Activated T-helper 17 cell treated with anti-CD3 and anti-CD28 coated beads, Interleukin-2, amount 50 U/mL, for 72 hours (primary cell): Measurements from ENCODE around the gene REL. TPM values are rescaled to one million over a fixed set of nuclear protein-coding genes. Genes with fewer than 3 reads are reported as not detected.
"Not testable (repeated sequence)": the region's sequence is repeated elsewhere in the genome, so short reads cannot be mapped to it uniquely, and the experiment has no call there.

ENCODE experiments used
- ATAC-seq: fragments of 150-1000 bp; cut with Tn5 transposase; replicated peaks from 2 replicates; pipeline ENCODE4 v1.10.0; 2021; ENCODE audit warnings: mild to moderate bottlenecking, moderate library complexity
- H3K27ac Mint-ChIP-seq: one replicate; pipeline ENCODE4 v1.8.0; 2022; ENCODE audit warnings: mixed read lengths
- H3K27me3 Mint-ChIP-seq: one replicate; pipeline ENCODE4 v1.8.0; 2022; ENCODE audit warnings: mixed read lengths
- H3K36me3 Mint-ChIP-seq: one replicate; pipeline ENCODE4 v1.8.0; 2022; ENCODE audit warnings: low read depth, mild to moderate bottlenecking, mixed read lengths
- H3K4me1 Mint-ChIP-seq: one replicate; pipeline ENCODE4 v1.8.0; 2022; ENCODE audit warnings: mixed read lengths
- H3K4me3 Mint-ChIP-seq: one replicate; pipeline ENCODE4 v1.8.0; 2022; ENCODE audit warnings: mild to moderate bottlenecking, mixed read lengths
- H3K9me3 Mint-ChIP-seq: one replicate; pipeline ENCODE4 v1.8.0; 2022; ENCODE audit warnings: mixed read lengths
- total RNA-seq, 2 donors: library from RNA; stranded (reverse); gene quantifications; one replicate each; pipeline ENCODE4 v1.2.3, GENCODE V29; 2022

Gene REL
- total RNA-seq, 2 donors from 2014 or later = 13.9 to 60.1 TPM

- no peak overlapping the region for H3K27ac Mint-ChIP-seq
Measured at GRCh38 chr2:60855989-60856669, 25.2 kb upstream of the REL start.

GRCh38 chr2:60857056-60857455, 24.3 kb upstream of the REL start:
- peaks cover 4% of the 10 kb centered on the region for H3K9me3 Mint-ChIP-seq
- H3K27me3 Mint-ChIP-seq = peaks cover 4% of the 10 kb centered on the region
- H3K27ac Mint-ChIP-seq = no peak overlapping the region
- H3K4me3 Mint-ChIP-seq = no peak overlapping the region
- H3K36me3 Mint-ChIP-seq = no peaks in the 10 kb centered on the region
- peaks cover 5% of the 10 kb centered on the region for H3K4me1 Mint-ChIP-seq
- ATAC-seq = no peak

More at GRCh38 chr2:60855989-60856669, 25.2 kb upstream of the REL start:
- no peak overlapping the region for H3K4me3 Mint-ChIP-seq
- H3K9me3 Mint-ChIP-seq = no peaks in the 10 kb centered on the region
- no peaks in the 10 kb centered on the region for H3K27me3 Mint-ChIP-seq
- no peak for ATAC-seq
- H3K36me3 Mint-ChIP-seq = no peaks in the 10 kb centered on the region
- H3K4me1 Mint-ChIP-seq = no peaks in the 10 kb centered on the region

- H3K36me3 Mint-ChIP-seq = no peaks in the 10 kb centered on the region
- peaks cover 4% of the 10 kb centered on the region for H3K9me3 Mint-ChIP-seq
- no peak overlapping the region for H3K4me3 Mint-ChIP-seq
- H3K4me1 Mint-ChIP-seq = peaks cover 6% of the 10 kb centered on the region
- no peak overlapping the region for H3K27ac Mint-ChIP-seq
- peaks cover 4% of the 10 kb centered on the region for H3K27me3 Mint-ChIP-seq
- no peak for ATAC-seq
Measured at GRCh38 chr2:60858897-60859311, 22.5 kb upstream of the REL start.

- Mint-ChIP-seq H3K4me3 (no peak overlapping the region), H3K27ac (no peak overlapping the region), H3K9me3 (peaks cover 4% of the 10 kb centered on the region), H3K4me1 (peaks cover 6% of the 10 kb centered on the region), H3K27me3 (peaks cover 4% of the 10 kb centered on the region), H3K36me3 (no peaks in the 10 kb centered on the region)
- ATAC-seq = no peak
Measured at GRCh38 chr2:60861736-60862135, 19.6 kb upstream of the REL start.

- Mint-ChIP-seq H3K4me1 (peaks cover 12% of the 10 kb centered on the region), H3K4me3 (no peak overlapping the region), H3K9me3 (peaks cover 11% of the 10 kb centered on the region), H3K27ac (no peak overlapping the region), H3K27me3 (peaks cover 4% of the 10 kb centered on the region), H3K36me3 (no peaks in the 10 kb centered on the region)
- peak; percentile 70 for ATAC-seq
Measured at GRCh38 chr2:60862642-60863041, 18.7 kb upstream of the REL start.

- H3K9me3 Mint-ChIP-seq = peaks cover 15% of the 10 kb centered on the region
- H3K4me3 Mint-ChIP-seq, ATAC-seq, H3K36me3 Mint-ChIP-seq, H3K27me3 Mint-ChIP-seq, H3K27ac Mint-ChIP-seq: not testable (repeated sequence)
- H3K4me1 Mint-ChIP-seq = peaks cover 12% of the 10 kb centered on the region
Measured at GRCh38 chr2:60865361-60865760, 16.0 kb upstream of the REL start.

GRCh38 chr2:60867007-60867406, 14.4 kb upstream of the REL start:
- H3K36me3 Mint-ChIP-seq = no peaks in the 10 kb centered on the region
- no peak for ATAC-seq
- peaks cover 9% of the 10 kb centered on the region for H3K4me1 Mint-ChIP-seq
- peak overlapping the region; percentile 59 for H3K4me3 Mint-ChIP-seq
- H3K27me3 Mint-ChIP-seq = peaks cover under 1% of the 10 kb centered on the region
- peaks cover 12% of the 10 kb centered on the region for H3K9me3 Mint-ChIP-seq
- peak overlapping the region; percentile 87 for H3K27ac Mint-ChIP-seq

- Mint-ChIP-seq H3K4me1 (peaks cover 16% of the 10 kb centered on the region), H3K27me3 (no peaks in the 10 kb centered on the region), H3K36me3 (no peaks in the 10 kb centered on the region), H3K4me3 (peak overlapping the region; percentile 59), H3K27ac (peak overlapping the region; percentile 87), H3K9me3 (peaks cover 11% of the 10 kb centered on the region)
- ATAC-seq = no peak
Measured at GRCh38 chr2:60867848-60868247, 13.5 kb upstream of the REL start.

- Mint-ChIP-seq H3K27ac (peak overlapping the region; percentile 71), H3K36me3 (no peaks in the 10 kb centered on the region), H3K27me3 (no peaks in the 10 kb centered on the region), H3K9me3 (peaks cover 11% of the 10 kb centered on the region), H3K4me3 (peak overlapping the region; percentile 59), H3K4me1 (peaks cover 20% of the 10 kb centered on the region)
- no peak for ATAC-seq
Measured at GRCh38 chr2:60868589-60869273, 12.6 kb upstream of the REL start.

- peak overlapping the region; percentile 75 for H3K27ac Mint-ChIP-seq
- peak overlapping the region; percentile 56 for H3K4me3 Mint-ChIP-seq
- H3K36me3 Mint-ChIP-seq = no peaks in the 10 kb centered on the region
- peak; percentile 96 for ATAC-seq
- no peaks in the 10 kb centered on the region for H3K27me3 Mint-ChIP-seq
- H3K4me1 Mint-ChIP-seq = peaks cover 22% of the 10 kb centered on the region
- peaks cover 5% of the 10 kb centered on the region for H3K9me3 Mint-ChIP-seq
Measured at GRCh38 chr2:60872510-60872928, 8.9 kb upstream of the REL start.

- Mint-ChIP-seq H3K27ac (peak overlapping the region; percentile 75), H3K4me1 (peaks cover 22% of the 10 kb centered on the region), H3K36me3 (no peaks in the 10 kb centered on the region), H3K4me3 (peak overlapping the region; percentile 56), H3K9me3 (no peaks in the 10 kb centered on the region), H3K27me3 (no peaks in the 10 kb centered on the region)
- peak; percentile 70 for ATAC-seq
Measured at GRCh38 chr2:60873381-60873780, 8.0 kb upstream of the REL start.

GRCh38 chr2:60875520-60875919, 5.9 kb upstream of the REL start:
- peaks cover 2% of the 10 kb centered on the region for H3K36me3 Mint-ChIP-seq

GRCh38 chr2:60880643-60881046, 729 bp upstream of the REL start:
- peaks cover 47% of the 10 kb centered on the region for H3K36me3 Mint-ChIP-seq
- peak overlapping the region; percentile 91 for H3K4me3 Mint-ChIP-seq
- peak; percentile 1 for ATAC-seq
- no peaks in the 10 kb centered on the region for H3K9me3 Mint-ChIP-seq
- no peaks in the 10 kb centered on the region for H3K27me3 Mint-ChIP-seq
- H3K4me1 Mint-ChIP-seq = peaks cover 15% of the 10 kb centered on the region
- peak overlapping the region; percentile 83 for H3K27ac Mint-ChIP-seq

More at GRCh38 chr2:60875520-60875919, 5.9 kb upstream of the REL start:
- no peaks in the 10 kb centered on the region for H3K9me3 Mint-ChIP-seq
- H3K27ac Mint-ChIP-seq = no peak overlapping the region
- H3K27me3 Mint-ChIP-seq = no peaks in the 10 kb centered on the region
- H3K4me1 Mint-ChIP-seq = peaks cover 30% of the 10 kb centered on the region
- no peak overlapping the region for H3K4me3 Mint-ChIP-seq
- no peak for ATAC-seq

GRCh38 chr2:60882971-60883753, 1.8 kb downstream of the REL start:
- Mint-ChIP-seq H3K9me3 (no peaks in the 10 kb centered on the region), H3K36me3 (peaks cover 68% of the 10 kb centered on the region), H3K4me1 (peaks cover 24% of the 10 kb centered on the region), H3K27ac (peak overlapping the region; percentile 83), H3K4me3 (peak overlapping the region; percentile 91), H3K27me3 (no peaks in the 10 kb centered on the region)
- no peak for ATAC-seq
